Left lung (tissue), 10 donors: Measurements from ENCODE around the gene ARHGEF16. TPM values are rescaled to one million over a fixed set of nuclear protein-coding genes. Genes with fewer than 3 reads are reported as not detected.

Experiments used
- ATAC-seq: fragments of 200-7000 bp; cut with Tn5 transposase; one replicate; pipeline ENCODE4 v1.9.1; 2020; ENCODE audit warnings: moderate library complexity
- DNase-seq, 4 donors: peaks; one replicate each; pipeline ENCODE4 v3.0.0-alpha.2; 2013 to 2020
- H3K27ac ChIP-seq, 2 donors: fragments of 200-600 bp; sonication (generic) in 1 of 2; one replicate each; pipeline versions ENCODE4 v1.5.0 to v1.8.0; 2020 to 2021
- H3K27me3 ChIP-seq, 2 donors: fragments of 200-600 bp; sonication (generic) in 1 of 2; one replicate each; pipeline versions ENCODE4 v1.5.0 to v1.8.0; 2020 to 2021
- H3K36me3 ChIP-seq, 2 donors: fragments of 200-600 bp; sonication (generic) in 1 of 2; one replicate each; pipeline versions ENCODE4 v1.5.0 to v1.8.0; 2020 to 2021
- H3K4me1 ChIP-seq, 2 donors: fragments of 200-600 bp; one replicate each; pipeline ENCODE4 v1.8.0; 2021
- H3K4me3 ChIP-seq, 2 donors: fragments of 200-600 bp; sonication (generic) in 1 of 2; one replicate each; pipeline versions ENCODE4 v1.5.0 to v1.8.0; 2020 to 2021; ENCODE audit warnings: mild to moderate bottlenecking in 1 of 2
- H3K9me3 ChIP-seq, 2 donors: fragments of 200-600 bp; sonication (generic) in 1 of 2; one replicate each; pipeline versions ENCODE4 v1.5.0 to v1.8.0; 2020 to 2021
- intact Hi-C, 2 donors: fragments of 100-400 bp; cut with DNase I; formaldehyde crosslinking; loops; one replicate each; pipeline versions ENCODE4 v1.11.2 to v1.14.2; 2022
- polyA plus RNA-seq, 6 donors: library from polyadenylated mRNA; unstranded; fragments of 120-200 nt; gene quantifications; one replicate each; pipeline ENCODE4 v1.2.1, GENCODE V29; 2013; ENCODE audit not compliant: insufficient read length in 6 of 6
- total RNA-seq, 2 donors: library from RNA; stranded (reverse); fragmentation: NEBNext Ultra II Directional; extraction: Animal tissue kit (Norgen Biotek cat#: 25700); gene quantifications; one replicate each; pipeline ENCODE4 v1.2.1, GENCODE V29; 2021
- TF ChIP-seq, protein P1 (sequence below), 2 donors: fragments of 200-600 bp; sonication (generic) in 1 of 2; IDR thresholded peaks; one replicate each; pipeline versions ENCODE4 v1.5.0 to v1.8.0; 2021; ENCODE audit warnings: antibody characterized with exemption in 2 of 2
- donor health status: DM: no; HTN: yes; CAD: no.
- donor health status: DM: no; HTN: no; CAD: no.

The ARHGEF16 gene
- total and polyA plus RNA-seq, 8 donors = 8.3 to 11.8 (median 9.7) TPM

DNA sequence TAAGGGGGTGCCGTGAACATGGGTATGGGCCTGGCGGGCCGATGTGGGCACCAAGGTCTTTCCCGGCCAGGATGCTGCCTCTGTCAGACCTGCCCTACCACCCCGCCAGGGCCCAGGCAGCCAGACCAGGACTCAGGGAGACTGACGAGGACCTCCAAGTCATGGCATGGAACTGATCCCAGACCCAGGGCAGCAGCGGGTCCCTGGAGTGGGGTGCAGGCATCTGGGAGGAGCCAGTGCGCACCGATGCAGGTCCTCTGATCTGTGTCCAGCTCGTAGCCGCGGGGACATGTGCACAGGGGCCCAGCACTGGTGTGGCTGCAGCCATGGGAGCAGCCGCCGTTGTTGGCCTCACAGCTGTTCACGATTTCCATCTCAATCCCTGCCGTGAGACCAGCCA is 56.8 kb downstream of the ARHGEF16 start:
- H3K27me3 ChIP-seq = no peaks in the 10 kb centered on the region
- TF ChIP-seq, protein P1, sequence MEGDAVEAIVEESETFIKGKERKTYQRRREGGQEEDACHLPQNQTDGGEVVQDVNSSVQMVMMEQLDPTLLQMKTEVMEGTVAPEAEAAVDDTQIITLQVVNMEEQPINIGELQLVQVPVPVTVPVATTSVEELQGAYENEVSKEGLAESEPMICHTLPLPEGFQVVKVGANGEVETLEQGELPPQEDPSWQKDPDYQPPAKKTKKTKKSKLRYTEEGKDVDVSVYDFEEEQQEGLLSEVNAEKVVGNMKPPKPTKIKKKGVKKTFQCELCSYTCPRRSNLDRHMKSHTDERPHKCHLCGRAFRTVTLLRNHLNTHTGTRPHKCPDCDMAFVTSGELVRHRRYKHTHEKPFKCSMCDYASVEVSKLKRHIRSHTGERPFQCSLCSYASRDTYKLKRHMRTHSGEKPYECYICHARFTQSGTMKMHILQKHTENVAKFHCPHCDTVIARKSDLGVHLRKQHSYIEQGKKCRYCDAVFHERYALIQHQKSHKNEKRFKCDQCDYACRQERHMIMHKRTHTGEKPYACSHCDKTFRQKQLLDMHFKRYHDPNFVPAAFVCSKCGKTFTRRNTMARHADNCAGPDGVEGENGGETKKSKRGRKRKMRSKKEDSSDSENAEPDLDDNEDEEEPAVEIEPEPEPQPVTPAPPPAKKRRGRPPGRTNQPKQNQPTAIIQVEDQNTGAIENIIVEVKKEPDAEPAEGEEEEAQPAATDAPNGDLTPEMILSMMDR (IDR thresholded peaks at IDR 0.05) = no peak
- no peaks in the 10 kb centered on the region for H3K9me3 ChIP-seq
- no peak for DNase-seq
- H3K4me3 ChIP-seq = no peak overlapping the region
- intact Hi-C loops = no loop called here
- no peak for ATAC-seq
- peaks cover 0 to 13% of the 10 kb centered on the region in 2 donors for H3K36me3 ChIP-seq
- no peaks in the 10 kb centered on the region for H3K4me1 ChIP-seq
- H3K27ac ChIP-seq = no peak overlapping the region

DNA sequence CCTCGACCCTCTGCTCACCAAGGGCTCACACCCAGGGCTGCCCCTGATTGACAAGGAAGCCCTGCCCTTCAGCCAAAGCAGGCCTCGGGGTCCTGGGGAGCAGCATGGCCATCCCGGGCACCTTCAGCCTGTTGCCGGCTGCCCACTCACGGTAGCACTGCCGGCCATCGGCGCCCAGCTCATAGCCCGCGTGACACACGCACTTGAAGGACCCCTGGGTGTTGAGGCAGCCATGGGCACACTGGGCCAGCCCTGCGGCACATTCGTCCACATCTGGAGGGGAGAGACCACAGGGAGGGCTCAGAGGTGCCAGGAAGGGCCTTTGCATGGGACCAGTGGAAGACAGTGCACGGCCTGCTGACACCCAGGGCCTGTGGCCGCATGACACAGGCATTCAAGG is 57.4 kb downstream of the ARHGEF16 start:
- DNase-seq (no peak), ATAC-seq (no peak)
- H3K4me3 ChIP-seq = no peak overlapping the region
- H3K36me3 ChIP-seq = peaks cover 0 to 11% of the 10 kb centered on the region in 2 donors
- TF ChIP-seq, protein P1 (IDR thresholded peaks at IDR 0.05) = no peak
- H3K27me3 ChIP-seq = no peaks in the 10 kb centered on the region
- H3K9me3 ChIP-seq = no peaks in the 10 kb centered on the region
- intact Hi-C loops = no loop called here
- H3K27ac ChIP-seq = no peak overlapping the region
- no peaks in the 10 kb centered on the region for H3K4me1 ChIP-seq

DNA sequence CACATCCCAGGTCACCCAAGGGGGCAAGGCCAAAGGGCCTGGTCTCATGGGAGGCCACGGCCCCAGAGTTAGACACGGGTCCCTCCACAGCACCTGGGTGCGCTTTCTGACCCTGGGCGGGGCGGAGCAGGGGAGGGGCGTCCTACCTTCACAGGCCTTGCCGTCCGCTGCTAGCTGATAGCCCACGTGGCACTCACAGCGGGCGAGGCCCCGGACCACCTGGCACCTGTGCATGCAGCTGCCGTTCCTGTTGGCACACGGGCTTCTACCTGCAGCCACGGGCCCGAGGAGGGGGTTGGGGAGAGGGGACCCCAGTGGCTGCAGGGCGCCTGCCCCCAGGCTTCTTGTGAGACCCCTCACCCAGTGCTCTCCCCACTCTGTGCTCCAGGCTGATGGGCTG is 59.9 kb downstream of the ARHGEF16 start:
- intact Hi-C loops = no loop called here
- no peak overlapping the region for H3K27ac ChIP-seq
- TF ChIP-seq, protein P1 (IDR thresholded peaks at IDR 0.05) = no peak
- no peaks in the 10 kb centered on the region for H3K9me3 ChIP-seq
- no peaks in the 10 kb centered on the region for H3K4me1 ChIP-seq
- H3K4me3 ChIP-seq = no peak overlapping the region
- H3K36me3 ChIP-seq = no peaks in the 10 kb centered on the region
- DNase-seq = no peak
- no peaks in the 10 kb centered on the region for H3K27me3 ChIP-seq
- ATAC-seq = no peak

DNA sequence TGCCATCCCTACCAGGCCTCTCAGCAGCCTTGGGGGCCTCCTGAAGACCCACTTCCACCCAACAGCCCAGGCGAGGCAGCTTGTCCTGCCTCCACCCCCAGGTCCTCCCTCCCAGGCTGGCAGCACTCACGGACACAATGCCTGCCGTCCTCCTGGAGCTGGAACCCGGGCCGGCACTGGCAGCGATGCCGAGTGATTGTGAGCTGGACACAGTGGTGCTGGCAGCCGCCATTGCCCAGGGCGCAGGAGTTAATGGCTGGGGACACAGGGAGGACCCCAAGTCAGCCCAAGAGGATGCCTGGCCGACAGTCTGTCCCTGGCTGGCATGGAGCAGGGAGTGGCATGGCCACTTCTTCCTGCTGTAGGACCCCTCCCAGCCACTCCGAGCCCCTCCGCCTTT is 60.8 kb downstream of the ARHGEF16 start:
- Histone ChIP-seq H3K27me3 (no peaks in the 10 kb centered on the region), H3K4me1 (no peaks in the 10 kb centered on the region), H3K36me3 (peaks cover 0 to 8% of the 10 kb centered on the region in 2 donors), H3K4me3 (no peak overlapping the region), H3K27ac (no peak overlapping the region), H3K9me3 (no peaks in the 10 kb centered on the region)
- intact Hi-C loops = no loop called here
- TF ChIP-seq, protein P1 (IDR thresholded peaks at IDR 0.05) = no peak
- DNase-seq = no peak
- ATAC-seq = no peak

DNA sequence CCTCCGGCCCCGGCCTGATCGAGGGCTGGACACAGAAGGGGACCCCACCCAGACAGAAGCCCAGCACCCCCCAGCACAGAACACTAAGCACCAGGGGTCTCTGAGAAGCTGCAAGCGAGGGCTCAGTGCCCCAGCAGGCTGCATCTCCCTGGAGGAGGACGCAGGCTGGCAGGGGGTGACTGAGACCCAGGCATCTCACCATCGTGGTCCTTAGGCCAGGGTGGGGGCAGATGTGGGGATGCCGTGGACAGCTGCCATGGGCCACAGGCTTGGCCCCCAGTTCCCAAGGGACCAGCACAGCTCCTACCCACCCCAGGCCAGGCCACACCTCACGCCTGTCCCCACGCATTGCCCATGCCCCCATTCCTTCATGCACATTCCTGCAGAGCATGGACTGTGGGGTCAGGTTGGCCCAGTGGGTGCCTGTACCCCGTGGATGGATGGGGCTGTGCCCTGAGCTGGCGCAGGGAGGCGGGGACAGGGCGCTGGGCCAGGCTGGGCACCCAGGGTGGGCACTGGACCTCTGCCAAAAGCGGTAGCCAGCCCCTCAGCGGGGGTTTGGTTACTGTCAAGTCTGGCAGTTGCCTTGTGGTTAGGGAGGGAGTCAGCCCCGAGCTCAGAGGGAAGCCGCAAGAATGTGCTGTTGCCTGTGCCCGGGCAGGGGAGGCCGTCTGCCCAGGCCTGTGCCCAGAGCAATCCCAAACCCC is 61.5 kb downstream of the ARHGEF16 start:
- H3K36me3 ChIP-seq = peaks cover 0 to 8% of the 10 kb centered on the region in 2 donors
- no peak overlapping the region for H3K4me3 ChIP-seq
- H3K4me1 ChIP-seq = no peaks in the 10 kb centered on the region
- no peak for ATAC-seq
- no peaks in the 10 kb centered on the region for H3K9me3 ChIP-seq
- no peak for DNase-seq
- TF ChIP-seq, protein P1 (IDR thresholded peaks at IDR 0.05) = no peak
- H3K27me3 ChIP-seq = no peaks in the 10 kb centered on the region
- intact Hi-C loops = no loop called here
- H3K27ac ChIP-seq = no peak overlapping the region
